Keratinocyte (primary cell): ENCODE results near the gene HOXC5.

Experiments used
- CTCF ChIP-seq, 3 experiments: IDR thresholded peaks in 1 of 3; conservative IDR thresholded peaks in 1 of 3; optimal IDR thresholded peaks in 1 of 3; 2 replicates in 2 of 3; 3 replicates in 1 of 3; pipeline versions ENCODE3 to v1.5.1; 2011; ENCODE audit warnings: low read length in 3 of 3, mild to moderate bottlenecking in 3 of 3, moderate library complexity in 2 of 3, control low read depth in 1 of 3, inconsistent platforms in 1 of 3; ENCODE audit not compliant: insufficient read depth in 2 of 3; ENCODE audit errors: extremely low read depth in 1 of 3
- EZH2 ChIP-seq: IDR thresholded peaks from one replicate; pipeline ENCODE4 v1.6.1; 2012; ENCODE audit warnings: inconsistent platforms, mild to moderate bottlenecking, low read length, moderate library complexity

- TF ChIP-seq CTCF (optimal IDR thresholded peaks at IDR 0.05 in 1 of 3, IDR thresholded peaks at IDR 0.05 in 1 of 3, conservative IDR thresholded peaks at IDR 0.05 in 1 of 3; ENCODE audit: extremely low read depth in 1 of 3, insufficient read depth in 2 of 3, low read length in 3 of 3), result no peak
- TF ChIP-seq EZH2, result no peak
These were observed 12.6 kb downstream of the HOXC5 start for GRCh38 chr12:54045401-54045800.
